ENCODE data around the gene GABRG3.

Gene GABRG3

DNA sequence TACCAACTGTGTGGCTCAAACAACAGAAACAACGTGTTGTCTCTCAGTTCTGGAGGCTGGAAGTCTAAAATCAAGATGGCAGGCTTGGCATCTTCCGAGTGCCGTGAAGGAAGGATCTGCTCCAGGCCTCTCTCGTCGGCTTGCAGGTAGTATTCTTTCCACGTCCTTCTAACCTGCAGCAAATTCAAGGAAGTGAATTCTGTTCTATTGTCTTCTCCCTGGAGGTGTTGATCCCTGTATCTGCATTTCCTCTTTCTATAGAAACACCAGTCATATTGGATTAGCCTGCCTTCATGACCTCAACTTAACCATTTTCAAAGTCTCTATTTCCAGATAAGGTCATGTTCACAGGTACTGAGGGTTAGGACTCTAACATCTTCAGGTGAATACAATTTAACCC, 512.1 kb downstream of the GABRG3 start:
- H3K27me3 ChIP-seq (ENCODE audit: control insufficient read depth, insufficient read depth, low read length): no peaks in the 10 kb centered on the region
- no peak overlapping the region for H3K9ac ChIP-seq (ENCODE audit: low read depth, low read length)
- no peaks in the 10 kb centered on the region for H3K36me3 ChIP-seq (ENCODE audit: control insufficient read depth, insufficient read depth, low read length)
- H3K9me3 ChIP-seq (ENCODE audit: control insufficient read depth, insufficient read depth, low read length): no peaks in the 10 kb centered on the region
- no peak overlapping the region for H3K4me3 ChIP-seq (ENCODE audit: low read depth, low read length)
- H3K4me1 ChIP-seq (ENCODE audit: control insufficient read depth, insufficient read depth, low read length): peaks cover 18% of the 10 kb centered on the region

DNA sequence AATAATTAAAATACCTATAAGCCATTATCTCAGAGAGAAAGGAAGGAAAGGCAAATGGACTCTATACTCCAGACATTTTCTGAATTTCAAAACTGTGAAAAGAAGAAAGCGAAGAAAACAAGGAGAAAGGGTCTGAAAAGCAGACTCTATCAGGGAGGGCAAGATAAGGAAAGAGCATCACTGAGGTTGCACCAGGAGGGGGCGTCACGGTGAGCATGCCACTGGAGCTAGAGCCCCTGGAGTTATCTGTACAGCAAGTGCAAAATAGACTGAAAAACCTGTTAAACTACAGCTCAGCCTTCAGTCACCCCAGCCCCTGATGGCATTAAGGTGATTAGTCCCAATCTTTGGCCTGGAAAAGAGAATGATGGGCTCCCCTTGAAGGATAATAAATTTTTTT, 514.3 kb downstream of the GABRG3 start:
- H3K9ac ChIP-seq (ENCODE audit: low read depth, low read length): no peak overlapping the region
- H3K36me3 ChIP-seq (ENCODE audit: control insufficient read depth, insufficient read depth, low read length): no peaks in the 10 kb centered on the region
- no peaks in the 10 kb centered on the region for H3K9me3 ChIP-seq (ENCODE audit: control insufficient read depth, insufficient read depth, low read length)
- peaks cover 18% of the 10 kb centered on the region for H3K4me1 ChIP-seq (ENCODE audit: control insufficient read depth, insufficient read depth, low read length)
- no peaks in the 10 kb centered on the region for H3K27me3 ChIP-seq (ENCODE audit: control insufficient read depth, insufficient read depth, low read length)
- no peak overlapping the region for H3K4me3 ChIP-seq (ENCODE audit: low read depth, low read length)

DNA sequence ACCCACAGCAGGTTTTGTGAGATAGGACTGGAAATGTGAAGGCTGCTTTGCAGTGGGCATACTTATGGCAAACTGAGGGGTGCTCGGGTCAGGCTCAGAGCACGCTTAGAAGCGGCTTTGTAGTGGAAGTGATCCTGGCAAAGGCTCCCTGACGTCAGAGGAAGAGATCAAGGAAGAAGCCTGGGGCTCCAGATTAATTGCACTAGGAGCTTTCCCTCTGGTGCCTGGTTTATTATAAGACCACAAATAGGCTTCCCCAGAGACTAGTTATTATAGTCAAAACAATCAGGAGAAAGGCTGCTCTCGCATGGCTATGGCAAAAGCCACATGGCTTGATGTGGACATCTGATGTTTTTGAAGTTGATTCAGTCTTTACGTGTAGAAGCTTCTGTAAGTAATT, 515.1 kb downstream of the GABRG3 start:
- Histone ChIP-seq H3K36me3 (ENCODE audit: control insufficient read depth, insufficient read depth, low read length) (no peaks in the 10 kb centered on the region), H3K9me3 (ENCODE audit: control insufficient read depth, insufficient read depth, low read length) (no peaks in the 10 kb centered on the region), H3K4me3 (ENCODE audit: low read depth, low read length) (no peak overlapping the region)

DNA sequence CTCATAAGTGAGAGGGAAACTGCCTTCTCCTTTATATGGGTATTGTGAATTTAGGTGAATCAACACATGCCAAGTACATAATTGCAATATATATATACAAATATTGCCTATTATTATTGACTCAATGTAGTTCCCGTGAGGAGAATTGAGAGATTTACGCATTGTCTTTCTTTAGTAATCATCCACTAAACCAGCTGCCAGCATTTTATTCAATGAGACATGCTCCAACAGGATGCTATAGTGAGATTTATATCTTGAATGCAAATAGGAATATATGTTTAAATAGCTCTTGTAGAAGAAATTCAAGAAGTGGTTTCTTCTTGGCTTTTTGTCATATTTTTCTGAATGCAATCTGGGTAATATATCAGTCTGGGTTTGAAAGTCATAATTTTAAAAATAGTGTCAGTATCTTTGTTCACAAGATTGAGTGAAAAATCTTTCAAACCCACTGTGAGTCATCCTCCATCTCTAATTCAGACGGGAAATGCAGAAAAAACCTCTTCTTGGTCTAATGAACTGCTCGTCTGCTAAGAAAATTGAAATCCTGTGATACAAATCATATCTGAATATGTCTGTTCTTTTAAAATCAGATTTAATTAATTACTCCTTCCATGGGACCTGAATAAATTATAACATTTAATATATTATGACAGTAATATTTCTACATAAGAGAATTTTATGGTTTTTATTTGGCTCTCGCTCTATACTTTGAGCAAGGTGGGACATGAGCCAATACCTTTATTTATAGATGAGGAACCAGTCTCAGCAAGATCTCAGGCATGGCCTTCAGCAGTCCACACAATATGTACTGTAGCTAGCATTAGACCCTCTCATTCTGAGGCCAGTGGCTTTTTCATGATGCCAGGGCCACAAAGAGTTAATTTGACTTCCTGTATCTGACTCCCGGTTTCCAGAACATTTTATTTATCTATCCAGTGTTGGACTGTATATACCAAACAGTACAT, 516.0 kb downstream of the GABRG3 start:
- no peaks in the 10 kb centered on the region for H3K36me3 ChIP-seq (ENCODE audit: control insufficient read depth, insufficient read depth, low read length)
- no peaks in the 10 kb centered on the region for H3K9me3 ChIP-seq (ENCODE audit: control insufficient read depth, insufficient read depth, low read length)
- no peak overlapping the region for H3K4me3 ChIP-seq (ENCODE audit: low read depth, low read length)
- H3K27me3 ChIP-seq (ENCODE audit: control insufficient read depth, insufficient read depth, low read length): no peaks in the 10 kb centered on the region
- H3K4me1 ChIP-seq (ENCODE audit: control insufficient read depth, insufficient read depth, low read length): peaks cover 17% of the 10 kb centered on the region
- H3K9ac ChIP-seq (ENCODE audit: low read depth, low read length): no peak overlapping the region

More for the DNA sequence above, 515.1 kb downstream of the GABRG3 start:
- Histone ChIP-seq H3K9ac (ENCODE audit: low read depth, low read length) (no peak overlapping the region), H3K27me3 (ENCODE audit: control insufficient read depth, insufficient read depth, low read length) (no peaks in the 10 kb centered on the region), H3K4me1 (ENCODE audit: control insufficient read depth, insufficient read depth, low read length) (peaks cover 18% of the 10 kb centered on the region)

DNA sequence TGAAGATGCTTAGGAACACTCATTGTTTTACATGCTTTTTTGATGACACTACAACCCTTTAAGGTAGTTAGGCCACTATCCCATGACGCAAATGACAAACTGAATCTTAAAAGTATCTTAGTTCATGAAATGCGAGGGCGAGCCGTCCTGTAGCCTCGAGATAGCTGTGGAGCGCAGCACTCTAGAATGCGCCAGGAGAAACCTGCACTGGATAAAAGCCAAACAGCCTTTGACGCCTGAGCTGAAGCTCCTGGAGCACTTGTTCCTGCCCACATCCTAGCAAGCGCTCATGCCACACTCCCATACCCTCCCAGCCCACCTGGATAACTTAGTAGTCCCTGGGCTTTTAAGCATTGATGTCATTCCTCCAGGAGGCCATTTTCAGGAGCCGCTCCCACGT, 516.9 kb downstream of the GABRG3 start:
- H3K36me3 ChIP-seq (ENCODE audit: control insufficient read depth, insufficient read depth, low read length): no peaks in the 10 kb centered on the region
- no peaks in the 10 kb centered on the region for H3K9me3 ChIP-seq (ENCODE audit: control insufficient read depth, insufficient read depth, low read length)
- H3K9ac ChIP-seq (ENCODE audit: low read depth, low read length): no peak overlapping the region
- no peak overlapping the region for H3K4me3 ChIP-seq (ENCODE audit: low read depth, low read length)
- peaks cover 14% of the 10 kb centered on the region for H3K4me1 ChIP-seq (ENCODE audit: control insufficient read depth, insufficient read depth, low read length)
- H3K27me3 ChIP-seq (ENCODE audit: control insufficient read depth, insufficient read depth, low read length): no peaks in the 10 kb centered on the region

DNA sequence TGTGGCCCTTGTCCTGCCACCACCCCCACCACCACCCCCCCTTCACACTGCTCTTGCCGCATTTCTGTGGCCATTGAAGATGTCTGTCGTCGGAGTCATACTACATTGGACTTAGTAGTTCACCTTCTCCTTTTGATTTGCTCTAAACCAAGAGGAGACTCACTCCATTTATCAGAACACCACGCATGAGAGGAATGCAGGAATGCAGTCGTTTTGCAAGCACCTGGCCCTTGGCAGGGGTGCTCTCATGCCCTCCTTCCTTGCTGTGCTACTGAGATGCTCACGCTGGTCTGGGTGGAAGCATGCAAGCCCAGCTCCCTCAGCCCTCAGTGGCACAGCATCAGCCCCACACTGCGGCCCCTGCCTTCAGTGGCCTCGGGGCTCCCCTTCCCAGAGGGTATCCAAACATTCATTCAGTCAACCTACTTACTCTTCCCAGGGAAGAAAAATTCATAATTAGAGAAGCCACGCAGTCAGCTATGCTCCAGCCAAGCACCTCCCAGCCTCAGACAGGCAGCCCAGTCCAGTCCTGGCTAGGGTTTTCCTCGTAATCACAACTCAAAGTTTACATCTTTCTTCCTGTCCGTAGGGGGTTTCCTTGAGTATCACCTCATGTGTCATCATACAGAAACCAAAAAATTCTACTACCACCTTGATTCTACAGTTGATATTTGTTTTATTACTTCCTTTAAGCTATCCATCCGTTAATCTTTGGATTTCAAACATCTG, 520.0 kb downstream of the GABRG3 start:
- no peaks in the 10 kb centered on the region for H3K27me3 ChIP-seq (ENCODE audit: control insufficient read depth, insufficient read depth, low read length)
- H3K9ac ChIP-seq (ENCODE audit: low read depth, low read length): no peak overlapping the region
- H3K9me3 ChIP-seq (ENCODE audit: control insufficient read depth, insufficient read depth, low read length): no peaks in the 10 kb centered on the region
- peaks cover 7% of the 10 kb centered on the region for H3K4me1 ChIP-seq (ENCODE audit: control insufficient read depth, insufficient read depth, low read length)
- no peak overlapping the region for H3K4me3 ChIP-seq (ENCODE audit: low read depth, low read length)
- no peaks in the 10 kb centered on the region for H3K36me3 ChIP-seq (ENCODE audit: control insufficient read depth, insufficient read depth, low read length)

DNA sequence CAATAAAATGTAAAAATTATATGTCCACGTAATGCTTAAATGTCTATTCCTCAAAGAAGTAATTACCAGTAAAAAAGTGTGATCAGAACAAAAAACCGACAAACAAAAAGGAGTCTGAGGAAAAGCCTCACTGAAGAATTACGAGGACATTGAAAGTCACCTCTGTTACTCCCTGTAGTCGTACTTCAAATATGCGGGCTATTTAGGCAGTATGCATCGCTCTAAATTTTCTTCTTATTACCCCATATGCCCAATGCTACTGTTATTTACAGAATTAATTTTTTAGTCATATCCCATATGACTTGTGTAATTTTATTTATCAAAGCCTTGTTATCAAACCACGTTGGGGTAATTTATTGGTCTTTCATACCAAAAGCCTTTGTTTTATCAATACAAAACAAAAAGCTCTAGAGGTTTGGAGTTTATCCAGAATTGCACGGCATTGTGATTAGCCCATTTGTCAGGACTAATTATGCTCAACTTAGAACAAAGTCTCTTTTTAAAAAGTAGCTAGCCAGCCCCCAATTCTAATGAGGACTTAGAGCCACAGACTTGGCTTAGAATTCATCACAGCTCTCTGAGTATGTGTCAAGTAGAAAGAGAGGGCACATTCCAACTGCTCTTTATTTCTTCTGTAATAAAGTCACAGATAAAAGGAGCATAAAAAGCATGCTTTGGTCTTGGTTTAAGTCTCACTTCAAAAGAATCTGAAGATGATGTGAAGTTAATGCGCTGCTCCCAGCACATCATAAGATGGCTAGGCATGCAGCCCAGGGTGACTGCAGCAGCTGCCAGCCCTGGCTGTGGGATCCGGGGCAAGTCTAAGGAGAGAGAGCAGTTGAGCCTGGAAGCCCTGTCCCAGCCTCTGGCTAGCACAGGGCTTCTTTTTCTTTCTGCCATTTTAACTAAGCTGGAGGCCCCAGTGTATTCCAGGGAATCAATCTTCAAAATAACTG, 521.0 kb downstream of the GABRG3 start:
- H3K9me3 ChIP-seq (ENCODE audit: control insufficient read depth, insufficient read depth, low read length): no peaks in the 10 kb centered on the region
- H3K9ac ChIP-seq (ENCODE audit: low read depth, low read length): no peak overlapping the region
- peaks cover 7% of the 10 kb centered on the region for H3K4me1 ChIP-seq (ENCODE audit: control insufficient read depth, insufficient read depth, low read length)
- no peaks in the 10 kb centered on the region for H3K36me3 ChIP-seq (ENCODE audit: control insufficient read depth, insufficient read depth, low read length)
- no peak overlapping the region for H3K4me3 ChIP-seq (ENCODE audit: low read depth, low read length)
- H3K27me3 ChIP-seq (ENCODE audit: control insufficient read depth, insufficient read depth, low read length): no peaks in the 10 kb centered on the region

DNA sequence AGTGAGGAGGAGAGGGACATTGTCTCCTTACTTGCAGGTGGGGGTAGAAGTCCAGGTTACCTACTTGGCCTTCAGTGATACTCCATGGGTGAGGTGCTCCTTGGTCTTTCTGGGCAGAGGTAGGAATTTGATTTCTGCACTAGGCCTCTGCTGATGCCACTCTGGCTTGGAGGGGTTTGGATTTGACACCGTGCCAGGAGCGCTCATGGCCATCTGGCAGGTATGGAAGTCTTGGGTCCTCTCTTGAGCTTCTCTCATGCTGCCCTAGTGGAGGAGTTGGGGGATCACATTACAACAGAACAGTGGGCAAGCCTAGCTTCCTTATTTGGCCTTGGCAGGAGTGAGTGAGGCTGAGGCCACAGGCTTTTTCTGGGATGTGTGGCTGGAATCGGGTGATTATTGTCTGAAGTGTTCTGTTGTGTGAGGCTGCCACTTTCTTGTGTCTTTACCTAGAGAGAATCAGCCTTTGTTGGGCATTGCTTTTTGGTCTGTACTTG, 525.0 kb downstream of the GABRG3 start:
- no peaks in the 10 kb centered on the region for H3K36me3 ChIP-seq (ENCODE audit: control insufficient read depth, insufficient read depth, low read length)
- H3K27me3 ChIP-seq (ENCODE audit: control insufficient read depth, insufficient read depth, low read length): no peaks in the 10 kb centered on the region
- H3K9me3 ChIP-seq (ENCODE audit: control insufficient read depth, insufficient read depth, low read length): no peaks in the 10 kb centered on the region
- H3K4me3 ChIP-seq (ENCODE audit: low read depth, low read length): no peak overlapping the region
- no peak overlapping the region for H3K9ac ChIP-seq (ENCODE audit: low read depth, low read length)
- H3K4me1 ChIP-seq (ENCODE audit: control insufficient read depth, insufficient read depth, low read length): peaks cover 7% of the 10 kb centered on the region

DNA sequence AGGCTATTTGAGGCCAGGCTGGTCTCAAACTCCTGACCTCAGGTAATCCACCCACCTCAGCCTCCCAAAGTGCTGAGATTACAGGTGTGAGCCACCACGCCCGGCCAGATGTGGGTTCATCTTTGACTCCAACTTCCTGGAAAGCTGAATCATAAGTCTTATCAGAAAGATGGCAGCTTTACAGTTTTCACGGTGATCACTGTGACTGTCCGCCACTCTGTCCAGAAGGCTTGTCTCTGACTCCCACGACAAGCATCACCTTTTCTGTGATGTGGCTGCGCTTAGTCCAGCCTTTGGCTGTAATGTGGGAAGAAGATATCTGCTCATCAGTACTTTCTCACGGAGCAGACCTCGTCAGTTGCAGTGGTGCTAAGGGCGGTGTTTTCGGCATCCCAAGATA, 527.7 kb downstream of the GABRG3 start:
- Histone ChIP-seq H3K27me3 (ENCODE audit: control insufficient read depth, insufficient read depth, low read length) (no peaks in the 10 kb centered on the region), H3K9ac (ENCODE audit: low read depth, low read length) (no peak overlapping the region), H3K36me3 (ENCODE audit: control insufficient read depth, insufficient read depth, low read length) (no peaks in the 10 kb centered on the region), H3K9me3 (ENCODE audit: control insufficient read depth, insufficient read depth, low read length) (no peaks in the 10 kb centered on the region), H3K4me1 (ENCODE audit: control insufficient read depth, insufficient read depth, low read length) (no peaks in the 10 kb centered on the region), H3K4me3 (ENCODE audit: low read depth, low read length) (no peak overlapping the region)

DNA sequence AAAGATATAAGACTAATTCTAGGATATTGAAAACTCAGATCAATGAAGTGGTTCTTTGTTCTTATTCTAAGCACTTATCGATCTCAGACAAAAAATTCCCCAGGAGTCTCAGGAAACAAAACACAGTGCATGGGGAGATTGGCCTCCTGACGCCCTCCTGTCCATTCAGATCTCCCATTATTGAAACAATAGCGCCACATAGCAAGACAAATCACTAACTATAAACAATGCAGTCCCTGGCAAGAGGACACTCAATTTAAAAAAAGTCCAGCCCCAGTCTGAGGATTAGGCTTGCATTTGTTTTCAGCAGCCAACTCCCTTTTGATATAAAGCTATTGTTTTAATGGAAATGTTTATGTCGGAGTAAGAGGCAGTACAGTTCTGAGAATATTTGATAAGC, 528.2 kb downstream of the GABRG3 start:
- Histone ChIP-seq H3K4me1 (ENCODE audit: control insufficient read depth, insufficient read depth, low read length) (no peaks in the 10 kb centered on the region), H3K36me3 (ENCODE audit: control insufficient read depth, insufficient read depth, low read length) (no peaks in the 10 kb centered on the region), H3K9me3 (ENCODE audit: control insufficient read depth, insufficient read depth, low read length) (no peaks in the 10 kb centered on the region), H3K27me3 (ENCODE audit: control insufficient read depth, insufficient read depth, low read length) (no peaks in the 10 kb centered on the region), H3K4me3 (ENCODE audit: low read depth, low read length) (no peak overlapping the region), H3K9ac (ENCODE audit: low read depth, low read length) (no peak overlapping the region)

DNA sequence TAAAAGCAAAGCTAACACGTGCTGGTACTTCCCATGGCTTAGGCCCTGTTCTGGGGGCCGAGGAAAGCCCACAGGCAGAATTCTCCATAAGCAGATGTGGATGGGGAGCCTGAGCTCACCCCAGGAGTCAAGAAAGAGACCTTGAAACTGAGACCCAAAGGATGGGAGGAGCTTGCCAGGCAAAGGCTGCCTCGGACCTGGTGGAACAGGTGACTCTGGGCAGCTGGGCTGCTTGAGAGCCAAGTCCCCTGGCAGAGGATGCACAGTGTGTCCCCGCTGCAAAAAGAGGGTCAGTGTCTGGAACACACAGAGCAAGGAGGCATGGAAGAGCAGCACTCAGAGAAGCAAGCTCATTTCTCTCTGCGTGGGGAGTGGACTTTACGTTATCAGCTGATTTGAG, 528.7 kb downstream of the GABRG3 start:
- H3K27me3 ChIP-seq (ENCODE audit: control insufficient read depth, insufficient read depth, low read length): no peaks in the 10 kb centered on the region
- no peak overlapping the region for H3K4me3 ChIP-seq (ENCODE audit: low read depth, low read length)
- H3K4me1 ChIP-seq (ENCODE audit: control insufficient read depth, insufficient read depth, low read length): no peaks in the 10 kb centered on the region
- H3K9me3 ChIP-seq (ENCODE audit: control insufficient read depth, insufficient read depth, low read length): no peaks in the 10 kb centered on the region
- H3K9ac ChIP-seq (ENCODE audit: low read depth, low read length): no peak overlapping the region
- no peaks in the 10 kb centered on the region for H3K36me3 ChIP-seq (ENCODE audit: control insufficient read depth, insufficient read depth, low read length)
